H1 (cell line): ENCODE results near the gene CPA4. TPM values are rescaled to one million over a fixed set of nuclear protein-coding genes. Genes with fewer than 3 reads are reported as not detected.

ENCODE experiments used
- CTCF ChIA-PET: fragments of 300-600 bp; sonication (Branson Sonifier 250); formaldehyde crosslinking; loops from one replicate; lab custom pipeline; 2021; ENCODE audit not compliant: partially characterized antibody; lab: Charles Lee
- POLR2A ChIA-PET: fragments of 300-600 bp; sonication (Branson Sonifier 250); formaldehyde crosslinking; loops from one replicate; lab custom pipeline; 2021; ENCODE audit warnings: inconsistent platforms; ENCODE audit not compliant: partially characterized antibody; lab: Charles Lee
- DNase-seq, 2 experiments: peaks; one replicate each; pipeline versions ENCODE4 v3.0.0 to v3.0.0-alpha.2; 2010 to 2022; ENCODE audit warnings: low spot score in 2 of 2, low read depth in 1 of 2, mixed read lengths in 1 of 2
- FAIRE-seq: peaks from 2 replicates; lab custom pipeline; 2011; peaks lifted over from hg19 to GRCh38; lab: Jason Lieb, UNC
- H2AFZ ChIP-seq: 2 replicates; pipeline ENCODE4 v1.8.1; 2012; ENCODE audit warnings: low read length, inconsistent platforms
- H2AK5ac ChIP-seq: 2 replicates; pipeline ENCODE4 v1.6.1; 2013; ENCODE audit warnings: low read depth, low read length
- H2BK120ac ChIP-seq: replicated peaks from 2 replicates; pipeline ENCODE3; 2013; ENCODE audit warnings: low read depth, low read length, inconsistent platforms
- H2BK12ac ChIP-seq: 2 replicates; pipeline ENCODE4 v1.6.1; 2013; ENCODE audit warnings: low read depth, low read length
- H2BK15ac ChIP-seq: 2 replicates; pipeline ENCODE4 v1.6.1; 2013; ENCODE audit warnings: low read length
- H2BK20ac ChIP-seq: 2 replicates; pipeline ENCODE4 v1.6.1; 2013; ENCODE audit warnings: low read length
- H2BK5ac ChIP-seq: 2 replicates; pipeline ENCODE4 v1.6.1; 2013; ENCODE audit warnings: low read depth, low read length
- H3K14ac ChIP-seq: 2 replicates; pipeline ENCODE4 v1.6.1; 2013; ENCODE audit warnings: inconsistent platforms; ENCODE audit not compliant: insufficient read length
- H3K18ac ChIP-seq: 2 replicates; pipeline ENCODE4 v1.6.1; 2013; ENCODE audit warnings: low read length; ENCODE audit errors: extremely low read depth
- H3K23ac ChIP-seq: 2 replicates; pipeline ENCODE4 v1.6.1; 2013; ENCODE audit warnings: inconsistent platforms; ENCODE audit not compliant: insufficient read length
- H3K23me2 ChIP-seq: 2 replicates; pipeline ENCODE4 v1.6.1; 2013; ENCODE audit warnings: low read depth, low read length
- H3K27ac ChIP-seq: 2 replicates; pipeline ENCODE4 v1.6.1; 2011; ENCODE audit warnings: low read depth, low read length, inconsistent platforms
- H3K27me3 ChIP-seq, 4 experiments: replicated peaks in 1 of 4; 1 replicate in 1 of 4; 2 replicates in 3 of 4; pipeline versions ENCODE4 v1.6.1 to v1.8.1; 2011 to 2013; ENCODE audit warnings: low read length in 3 of 4, mild to moderate bottlenecking in 3 of 4, inconsistent platforms in 2 of 4, mixed read lengths in 2 of 4, moderate library complexity in 1 of 4; ENCODE audit not compliant: control insufficient read depth in 3 of 4, insufficient read depth in 3 of 4; ENCODE audit errors: extremely low read depth in 1 of 4
- H3K36me3 ChIP-seq, 4 experiments: 2 replicates each; pipeline versions ENCODE4 v1.6.1 to v1.8.1; 2011 to 2013; ENCODE audit warnings: mild to moderate bottlenecking in 4 of 4, low read length in 3 of 4, moderate library complexity in 2 of 4, control low read depth in 1 of 4, inconsistent platforms in 1 of 4; ENCODE audit not compliant: insufficient read depth in 4 of 4, control insufficient read depth in 2 of 4
- H3K4ac ChIP-seq: replicated peaks from 2 replicates; pipeline ENCODE3; 2013; ENCODE audit warnings: low read length, low read depth, mixed read lengths, inconsistent platforms; ENCODE audit not compliant: insufficient read length
- H3K4me1 ChIP-seq, 4 experiments: replicated peaks in 1 of 4; 1 replicate in 1 of 4; 2 replicates in 3 of 4; pipeline versions ENCODE4 v1.6.1 to v1.8.1; 2011 to 2013; ENCODE audit warnings: low read length in 3 of 4, inconsistent platforms in 2 of 4, mixed read lengths in 1 of 4; ENCODE audit not compliant: insufficient read depth in 4 of 4, control insufficient read depth in 3 of 4
- H3K4me2 ChIP-seq, 2 experiments: 2 replicates each; pipeline versions ENCODE4 v1.6.1 to v1.8.1; 2011 to 2013; ENCODE audit warnings: low read depth in 2 of 2, low read length in 2 of 2, control low read depth in 1 of 2, inconsistent platforms in 1 of 2, mild to moderate bottlenecking in 1 of 2; ENCODE audit not compliant: insufficient read depth in 1 of 2
- H3K4me3 ChIP-seq, 4 experiments: fragments of 200-600, 300-600 bp in 1 of 4; sonication (generic), shearing (Covaris generic), sonication (Bioruptor Twin) in 1 of 4; 2 replicates each; pipeline versions ENCODE4 v1.5.1 to v1.8.1; 2011 to 2016; ENCODE audit warnings: low read length in 4 of 4, low read depth in 3 of 4, control low read depth in 2 of 4, inconsistent platforms in 2 of 4, mild to moderate bottlenecking in 2 of 4, mixed read lengths in 1 of 4, moderate library complexity in 1 of 4; ENCODE audit not compliant: insufficient read depth in 2 of 4; ENCODE audit errors: extremely low read depth in 1 of 4
- H3K56ac ChIP-seq: replicated peaks from 2 replicates; pipeline ENCODE3; 2013; ENCODE audit warnings: low read depth, mild to moderate bottlenecking, mixed read lengths, low read length, inconsistent platforms; ENCODE audit not compliant: insufficient read length
- H3K79me1 ChIP-seq: 2 replicates; pipeline ENCODE4 v1.6.1; 2013; ENCODE audit warnings: low read depth, low read length, control low read depth
- H3K79me2 ChIP-seq, 2 experiments: 2 replicates each; pipeline versions ENCODE4 v1.6.1 to v1.8.1; 2012 to 2013; ENCODE audit warnings: low read length in 2 of 2, mild to moderate bottlenecking in 2 of 2, inconsistent platforms in 1 of 2; ENCODE audit not compliant: insufficient read depth in 2 of 2, control insufficient read depth in 1 of 2
- H3K9ac ChIP-seq, 4 experiments: replicated peaks in 1 of 4; 1 replicate in 1 of 4; 2 replicates in 3 of 4; pipeline versions ENCODE4 v1.6.1 to v1.8.1; 2011 to 2013; ENCODE audit warnings: low read depth in 3 of 4, low read length in 3 of 4, control low read depth in 2 of 4, mild to moderate bottlenecking in 2 of 4, moderate library complexity in 2 of 4, inconsistent platforms in 1 of 4; ENCODE audit errors: extremely low read depth in 1 of 4
- H3K9me3 ChIP-seq, 2 experiments: 2 replicates each; pipeline versions ENCODE4 v1.6.1 to v1.8.1; 2012 to 2013; ENCODE audit warnings: mild to moderate bottlenecking in 2 of 2, moderate library complexity in 2 of 2, control low read depth in 1 of 2, inconsistent platforms in 1 of 2, low read depth in 1 of 2, low read length in 1 of 2, mixed read lengths in 1 of 2; ENCODE audit not compliant: insufficient read depth in 2 of 2
- H4K20me1 ChIP-seq, 2 experiments: replicated peaks in 1 of 2; 2 replicates each; pipeline versions ENCODE3 to v1.8.1; 2011 to 2013; ENCODE audit warnings: inconsistent platforms in 2 of 2, low read length in 2 of 2, mild to moderate bottlenecking in 1 of 2; ENCODE audit not compliant: insufficient read depth in 2 of 2, control insufficient read depth in 1 of 2
- H4K5ac ChIP-seq: 2 replicates; pipeline ENCODE4 v1.6.1; 2013; ENCODE audit warnings: low read length, low read depth, mixed read lengths, inconsistent platforms; ENCODE audit not compliant: insufficient read length
- H4K8ac ChIP-seq: 2 replicates; pipeline ENCODE4 v1.8.0; 2013; ENCODE audit warnings: mild to moderate bottlenecking, moderate library complexity, low read length, inconsistent platforms; ENCODE audit not compliant: insufficient read depth; ENCODE audit errors: extremely low read depth
- H4K91ac ChIP-seq: replicated peaks from 2 replicates; pipeline ENCODE3; 2013; ENCODE audit warnings: low read length, mixed read lengths, inconsistent platforms; ENCODE audit not compliant: insufficient read length
- WGBS, 2 experiments: shearing (Covaris generic) in 1 of 2; methylation state at CpG; one replicate each; pipeline versions ENCODE4 v1.1.6 to v1.1.7; 2013 to 2015; ENCODE audit warnings: low lambda C conversion rate in 2 of 2, mixed read lengths in 2 of 2, inconsistent platforms in 1 of 2, low coverage in 1 of 2, missing lambda C conversion rate in 1 of 2; ENCODE audit not compliant: insufficient replicate concordance in 2 of 2, insufficient coverage in 1 of 2, insufficient read length in 1 of 2; ENCODE audit errors: extremely low coverage in 1 of 2, missing lambda C conversion rate in 1 of 2; 5-methylcytosine and 5-hydroxymethylcytosine counted together
- polyA plus RNA-seq, 7 experiments: library from polyadenylated mRNA; depleted of rRNA in 3 of 7; stranded (reverse) in 5 of 7; unstranded in 2 of 7; fragments of >200 nt in 5 of 7; fragments of 200-250 nt in 2 of 7; gene quantifications; 1 replicate in 5 of 7; 2 replicates in 1 of 7; 4 replicates in 1 of 7; pipeline versions ENCODE4 v1.2.1 to v1.2.3, GENCODE V29; 2011 to 2013; ENCODE audit warnings: missing spikeins in 2 of 7, mixed read lengths in 2 of 7
- total RNA-seq: library from RNA; stranded (reverse); fragmentation: NEBNext Ultra II Directional; extraction: Animal tissue kit (Norgen Biotek cat#: 25700); gene quantifications from 2 replicates; pipeline ENCODE4 v1.2.1, GENCODE V29; 2021

Gene CPA4
- total and polyA plus RNA-seq, 2 of the 8 experiments (the other 6 are each of a cell fraction or from before 2014, with no cell fraction given) = 0.03 TPM; not detected in 1

DNA sequence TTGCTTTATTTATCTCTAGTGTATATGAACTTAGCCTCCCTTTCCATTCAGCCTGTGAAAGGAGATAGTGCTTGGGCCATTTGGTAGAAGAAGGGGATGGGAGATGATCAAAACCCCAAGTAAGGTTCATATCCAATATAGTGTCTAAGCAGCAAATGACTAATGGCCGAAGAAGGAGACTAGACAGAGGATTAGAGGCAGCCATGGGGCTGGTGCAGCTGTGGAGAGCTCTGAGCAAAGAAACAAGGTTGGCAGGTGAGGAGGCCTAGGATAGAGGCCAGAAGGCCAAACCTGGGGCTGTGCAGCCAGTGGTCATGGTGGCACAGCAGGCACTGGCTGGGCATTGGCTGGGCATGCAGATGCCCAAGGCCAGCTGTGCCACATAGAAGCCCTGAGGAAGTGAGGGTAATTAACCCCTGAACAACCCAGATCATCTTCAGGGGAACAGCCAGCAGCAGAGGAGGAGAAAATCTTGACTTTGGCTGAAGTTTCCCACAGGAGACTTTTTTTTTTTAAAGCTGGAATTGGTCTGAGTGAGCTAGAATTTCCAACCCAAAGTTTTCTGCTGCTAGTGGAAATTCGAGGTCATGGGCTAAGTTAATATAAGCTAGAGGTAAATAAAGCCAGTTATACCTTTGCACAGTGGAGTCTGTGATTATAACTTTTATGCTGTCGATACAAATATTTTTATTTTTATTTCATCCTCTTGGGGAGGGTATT, 77.0 kb downstream of the CPA4 start:
- no peaks in the 10 kb centered on the region; a peak in 1 of 7 replicates for H3K27me3 ChIP-seq
- no peak overlapping the region for H3K23ac ChIP-seq
- H2BK120ac ChIP-seq = no peak overlapping the region
- H2BK12ac ChIP-seq = no peak overlapping the region
- ChIA-PET POLR2A (no interaction called here), CTCF (interaction anchor here (0.6 to 11.6 kb wide), 3 partner anchors 10 to 92 kb away, joined by 3 to 59 read pairs (median 3); partner anchors contain the start of gene CPA1)
- H3K4ac ChIP-seq = no peak overlapping the region
- no peak overlapping the region for H3K27ac ChIP-seq
- H3K79me1 ChIP-seq = no peaks in the 10 kb centered on the region
- H3K9ac ChIP-seq = no peak overlapping the region
- DNase-seq = no peak
- H3K23me2 ChIP-seq = no peaks in the 10 kb centered on the region
- peaks cover 0 to 14% (median 6%) of the 10 kb centered on the region in 4 experiments; a peak in 6 of 7 replicates for H3K4me1 ChIP-seq
- H3K9me3 ChIP-seq = no peaks in the 10 kb centered on the region
- no peaks in the 10 kb centered on the region for H3K36me3 ChIP-seq
- H2AFZ ChIP-seq = no peak overlapping the region
- no peak overlapping the region for H3K18ac ChIP-seq
- no peak overlapping the region for H2AK5ac ChIP-seq
- H3K14ac ChIP-seq = no peak overlapping the region
- H3K79me2 ChIP-seq = no peaks in the 10 kb centered on the region
- no peak overlapping the region for H4K91ac ChIP-seq
- H2BK5ac ChIP-seq = no peak overlapping the region
- no peak overlapping the region for H4K8ac ChIP-seq
- no peak overlapping the region for H3K4me2 ChIP-seq
- H2BK20ac ChIP-seq = no peak overlapping the region
- no peak overlapping the region for H2BK15ac ChIP-seq
- H4K5ac ChIP-seq = no peak overlapping the region
- no peak overlapping the region for H3K56ac ChIP-seq
- H4K20me1 ChIP-seq = no peaks in the 10 kb centered on the region
- H3K4me3 ChIP-seq = no peak overlapping the region
- FAIRE-seq = no peak
- 85% methylated on average over 3 of the region's 3 CpGs; no CpG with 5 or more reads in 1 of the 2 experiments for WGBS, 2 experiments
